ENCODE measurements around the gene KCNJ5.
"Not testable (repeated sequence)": the region's sequence is repeated elsewhere in the genome, so short reads cannot be mapped to it uniquely, and the experiment has no call there.

The KCNJ5 gene

GRCh38 chr11:128911239-128911638 is 20.1 kb downstream of the KCNJ5 start:
- Histone ChIP-seq H3K4me1 (ENCODE audit: control insufficient read depth, insufficient read depth, low read length) (no peaks in the 10 kb centered on the region), H3K27ac (ENCODE audit: low read depth, low read length) (no peak overlapping the region), H3K4me3 (ENCODE audit: low read length) (no peak overlapping the region), H3K36me3 (ENCODE audit: control insufficient read depth, insufficient read depth, low read length) (no peaks in the 10 kb centered on the region), H3K9ac (ENCODE audit: low read length) (no peak overlapping the region), H3K27me3 (ENCODE audit: control insufficient read depth, insufficient read depth, low read length) (peaks cover 3% of the 10 kb centered on the region)

- no peak overlapping the region for H3K27ac ChIP-seq (ENCODE audit: low read depth, low read length)
- H3K4me3 ChIP-seq (ENCODE audit: low read length): no peak overlapping the region
- H3K9ac ChIP-seq (ENCODE audit: low read length): no peak overlapping the region
- H3K36me3 ChIP-seq (ENCODE audit: control insufficient read depth, insufficient read depth, low read length): no peaks in the 10 kb centered on the region
- no peaks in the 10 kb centered on the region for H3K4me1 ChIP-seq (ENCODE audit: control insufficient read depth, insufficient read depth, low read length)
- H3K27me3 ChIP-seq (ENCODE audit: control insufficient read depth, insufficient read depth, low read length): peaks cover 3% of the 10 kb centered on the region
These were observed 20.5 kb downstream of the KCNJ5 start for GRCh38 chr11:128911701-128912100.

- Histone ChIP-seq H3K4me1 (ENCODE audit: control insufficient read depth, insufficient read depth, low read length) (no peaks in the 10 kb centered on the region), H3K36me3 (ENCODE audit: control insufficient read depth, insufficient read depth, low read length) (no peaks in the 10 kb centered on the region), H3K9ac (ENCODE audit: low read length) (no peak overlapping the region), H3K27me3 (ENCODE audit: control insufficient read depth, insufficient read depth, low read length) (peaks cover 3% of the 10 kb centered on the region), H3K27ac (ENCODE audit: low read depth, low read length) (no peak overlapping the region), H3K4me3 (ENCODE audit: low read length) (no peak overlapping the region)
These were observed 22.6 kb downstream of the KCNJ5 start for GRCh38 chr11:128913806-128914205.

GRCh38 chr11:128914216-128915148 is 23.3 kb downstream of the KCNJ5 start:
- H3K27me3 ChIP-seq (ENCODE audit: control insufficient read depth, insufficient read depth, low read length): peaks cover 3% of the 10 kb centered on the region
- no peak overlapping the region for H3K9ac ChIP-seq (ENCODE audit: low read length)
- H3K4me3 ChIP-seq (ENCODE audit: low read length): no peak overlapping the region
- H3K27ac ChIP-seq (ENCODE audit: low read depth, low read length): no peak overlapping the region
- no peaks in the 10 kb centered on the region for H3K4me1 ChIP-seq (ENCODE audit: control insufficient read depth, insufficient read depth, low read length)
- no peaks in the 10 kb centered on the region for H3K36me3 ChIP-seq (ENCODE audit: control insufficient read depth, insufficient read depth, low read length)

- H3K36me3 ChIP-seq (ENCODE audit: control insufficient read depth, insufficient read depth, low read length): no peaks in the 10 kb centered on the region
- no peak overlapping the region for H3K4me3 ChIP-seq (ENCODE audit: low read length)
- H3K27me3 ChIP-seq (ENCODE audit: control insufficient read depth, insufficient read depth, low read length): peaks cover 3% of the 10 kb centered on the region
- H3K27ac ChIP-seq (ENCODE audit: low read depth, low read length): no peak overlapping the region
- H3K9ac ChIP-seq (ENCODE audit: low read length): no peak overlapping the region
- H3K4me1 ChIP-seq (ENCODE audit: control insufficient read depth, insufficient read depth, low read length): no peaks in the 10 kb centered on the region
These were observed 24.0 kb downstream of the KCNJ5 start for GRCh38 chr11:128915149-128915521.

- Histone ChIP-seq H3K4me1 (ENCODE audit: control insufficient read depth, insufficient read depth, low read length) (no peaks in the 10 kb centered on the region), H3K27me3 (ENCODE audit: control insufficient read depth, insufficient read depth, low read length) (peaks cover 3% of the 10 kb centered on the region), H3K4me3 (ENCODE audit: low read length) (no peak overlapping the region), H3K27ac (ENCODE audit: low read depth, low read length) (no peak overlapping the region), H3K36me3 (ENCODE audit: control insufficient read depth, insufficient read depth, low read length) (no peaks in the 10 kb centered on the region), H3K9ac (ENCODE audit: low read length) (no peak overlapping the region)
These were observed 24.9 kb downstream of the KCNJ5 start for GRCh38 chr11:128916037-128916572.

- no peak overlapping the region for H3K4me3 ChIP-seq (ENCODE audit: low read length)
- H3K9ac ChIP-seq (ENCODE audit: low read length): no peak overlapping the region
- no peaks in the 10 kb centered on the region for H3K4me1 ChIP-seq (ENCODE audit: control insufficient read depth, insufficient read depth, low read length)
- no peaks in the 10 kb centered on the region for H3K36me3 ChIP-seq (ENCODE audit: control insufficient read depth, insufficient read depth, low read length)
- H3K27ac ChIP-seq (ENCODE audit: low read depth, low read length): no peak overlapping the region
- H3K27me3 ChIP-seq (ENCODE audit: control insufficient read depth, insufficient read depth, low read length): peaks cover 3% of the 10 kb centered on the region
These were observed 25.5 kb downstream of the KCNJ5 start for GRCh38 chr11:128916681-128917080.

- Histone ChIP-seq H3K4me3 (ENCODE audit: low read length) (no peak overlapping the region), H3K36me3 (ENCODE audit: control insufficient read depth, insufficient read depth, low read length) (no peaks in the 10 kb centered on the region), H3K27me3 (ENCODE audit: control insufficient read depth, insufficient read depth, low read length) (peaks cover 3% of the 10 kb centered on the region), H3K27ac (ENCODE audit: low read depth, low read length) (no peak overlapping the region), H3K9ac (ENCODE audit: low read length) (no peak overlapping the region), H3K4me1 (ENCODE audit: control insufficient read depth, insufficient read depth, low read length) (no peaks in the 10 kb centered on the region)
These were observed 26.1 kb downstream of the KCNJ5 start for GRCh38 chr11:128917144-128917724.

GRCh38 chr11:128919216-128919615 is 28.1 kb downstream of the KCNJ5 start:
- Histone ChIP-seq H3K4me3 (ENCODE audit: low read length) (no peak overlapping the region), H3K27ac (ENCODE audit: low read depth, low read length) (no peak overlapping the region), H3K27me3 (ENCODE audit: control insufficient read depth, insufficient read depth, low read length) (peaks cover 3% of the 10 kb centered on the region), H3K9ac (ENCODE audit: low read length) (no peak overlapping the region), H3K36me3 (ENCODE audit: control insufficient read depth, insufficient read depth, low read length) (no peaks in the 10 kb centered on the region), H3K4me1 (ENCODE audit: control insufficient read depth, insufficient read depth, low read length) (no peaks in the 10 kb centered on the region)

GRCh38 chr11:128919635-128920034 is 28.5 kb downstream of the KCNJ5 start:
- not testable (repeated sequence) for H3K27me3 ChIP-seq (ENCODE audit: control insufficient read depth, insufficient read depth, low read length); H3K36me3 ChIP-seq (ENCODE audit: control insufficient read depth, insufficient read depth, low read length); H3K4me3 ChIP-seq (ENCODE audit: low read length); H3K4me1 ChIP-seq (ENCODE audit: control insufficient read depth, insufficient read depth, low read length); H3K9ac ChIP-seq (ENCODE audit: low read length); H3K27ac ChIP-seq (ENCODE audit: low read depth, low read length)

- H3K27ac ChIP-seq (ENCODE audit: low read depth, low read length): no peak overlapping the region
These were observed 29.5 kb downstream of the KCNJ5 start for GRCh38 chr11:128920666-128921065.

GRCh38 chr11:128921793-128922192 is 30.6 kb downstream of the KCNJ5 start:
- no peaks in the 10 kb centered on the region for H3K4me1 ChIP-seq (ENCODE audit: control insufficient read depth, insufficient read depth, low read length)
- H3K4me3 ChIP-seq (ENCODE audit: low read length): no peak overlapping the region
- H3K9ac ChIP-seq (ENCODE audit: low read length): no peak overlapping the region
- no peaks in the 10 kb centered on the region for H3K36me3 ChIP-seq (ENCODE audit: control insufficient read depth, insufficient read depth, low read length)
- H3K27ac ChIP-seq (ENCODE audit: low read depth, low read length): no peak overlapping the region
- no peaks in the 10 kb centered on the region for H3K27me3 ChIP-seq (ENCODE audit: control insufficient read depth, insufficient read depth, low read length)

More at GRCh38 chr11:128920666-128921065, 29.5 kb downstream of the KCNJ5 start:
- Histone ChIP-seq H3K4me3 (ENCODE audit: low read length) (no peak overlapping the region), H3K36me3 (ENCODE audit: control insufficient read depth, insufficient read depth, low read length) (no peaks in the 10 kb centered on the region), H3K27me3 (ENCODE audit: control insufficient read depth, insufficient read depth, low read length) (no peaks in the 10 kb centered on the region), H3K9ac (ENCODE audit: low read length) (no peak overlapping the region), H3K4me1 (ENCODE audit: control insufficient read depth, insufficient read depth, low read length) (no peaks in the 10 kb centered on the region)

All from rectal smooth muscle tissue (tissue), 1 donor.